IMR-90 (cell line): Measurements from ENCODE around the gene SLC8A3.

ENCODE experiments used
- CEBPB ChIP-seq: IDR thresholded peaks from 2 replicates; pipeline ENCODE4 v1.6.1; 2012; ENCODE audit warnings: low read depth, low read length, improper control_type of control experiment
- CHD1 ChIP-seq: IDR thresholded peaks from 2 replicates; pipeline ENCODE4 v1.6.1; 2012; ENCODE audit warnings: low read depth, low read length, improper control_type of control experiment
- CTCF ChIP-seq: conservative IDR thresholded peaks from 2 replicates; pipeline ENCODE4 v1.5.1; 2012; ENCODE audit warnings: mild to moderate bottlenecking, low read depth, low read length, improper control_type of control experiment
- ELK1 ChIP-seq: fragments of 150-350 bp; IDR thresholded peaks from 2 replicates; pipeline ENCODE4 v1.6.1; 2016; ENCODE audit warnings: low read depth, mild to moderate bottlenecking, low read length, moderate library complexity, borderline replicate concordance
- POLR2A ChIP-seq: IDR thresholded peaks from 2 replicates; pipeline ENCODE4 v1.6.1; 2012; ENCODE audit warnings: mild to moderate bottlenecking, low read depth, low read length
- RAD21 ChIP-seq: IDR thresholded peaks from 2 replicates; pipeline ENCODE4 v1.6.1; 2012; ENCODE audit warnings: low read length, improper control_type of control experiment
- RCOR1 ChIP-seq: IDR thresholded peaks from 2 replicates; pipeline ENCODE4 v1.6.1; 2012; ENCODE audit warnings: mild to moderate bottlenecking, low read length, improper control_type of control experiment; ENCODE audit not compliant: insufficient replicate concordance
- SMC3 ChIP-seq: fragments of 150-350 bp; IDR thresholded peaks from 2 replicates; pipeline ENCODE4 v1.6.1; 2016; ENCODE audit warnings: low read depth, mild to moderate bottlenecking, antibody characterized with exemption, low read length, moderate library complexity

- TF ChIP-seq CTCF (no peak), POLR2A (no peak), RCOR1 (no peak), SMC3 (no peak), ELK1 (no peak), CHD1 (no peak), RAD21 (no peak), CEBPB (no peak)
Measured at GRCh38 chr14:70020352-70021170, 168.2 kb downstream of the SLC8A3 start.
